GM10266 (cell line): ENCODE results near the gene FMNL3.
"Not testable (repeated sequence)": the region's sequence is repeated elsewhere in the genome, so short reads cannot be mapped to it uniquely, and the experiment has no call there.

Experiments used
- DNase-seq: peaks from one replicate; pipeline ENCODE4 v3.0.0; 2012; ENCODE audit errors: extremely low spot score
- CTCF ChIP-seq: IDR thresholded peaks from 2 replicates; pipeline ENCODE4 v1.5.1; 2012; ENCODE audit warnings: mild to moderate bottlenecking, low read depth; ENCODE audit not compliant: control insufficient read depth, insufficient read depth; ENCODE audit errors: missing control alignments

FMNL3 gene

DNA sequence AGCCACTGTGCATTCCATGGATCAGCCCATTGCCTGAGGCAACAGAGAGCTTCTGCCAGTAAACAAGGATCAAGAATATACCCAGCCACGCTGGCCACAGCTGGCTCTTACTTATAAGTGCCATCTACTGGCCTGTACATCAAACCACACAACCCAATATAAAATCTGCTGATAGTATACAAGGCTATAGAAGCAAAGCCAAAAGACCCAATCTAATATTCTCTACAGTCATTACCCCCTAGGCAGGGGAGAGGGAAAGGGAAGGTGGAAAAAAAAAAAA is 97.4 kb downstream of the FMNL3 start:
- TF ChIP-seq CTCF: no peak
- no peak for DNase-seq

DNA sequence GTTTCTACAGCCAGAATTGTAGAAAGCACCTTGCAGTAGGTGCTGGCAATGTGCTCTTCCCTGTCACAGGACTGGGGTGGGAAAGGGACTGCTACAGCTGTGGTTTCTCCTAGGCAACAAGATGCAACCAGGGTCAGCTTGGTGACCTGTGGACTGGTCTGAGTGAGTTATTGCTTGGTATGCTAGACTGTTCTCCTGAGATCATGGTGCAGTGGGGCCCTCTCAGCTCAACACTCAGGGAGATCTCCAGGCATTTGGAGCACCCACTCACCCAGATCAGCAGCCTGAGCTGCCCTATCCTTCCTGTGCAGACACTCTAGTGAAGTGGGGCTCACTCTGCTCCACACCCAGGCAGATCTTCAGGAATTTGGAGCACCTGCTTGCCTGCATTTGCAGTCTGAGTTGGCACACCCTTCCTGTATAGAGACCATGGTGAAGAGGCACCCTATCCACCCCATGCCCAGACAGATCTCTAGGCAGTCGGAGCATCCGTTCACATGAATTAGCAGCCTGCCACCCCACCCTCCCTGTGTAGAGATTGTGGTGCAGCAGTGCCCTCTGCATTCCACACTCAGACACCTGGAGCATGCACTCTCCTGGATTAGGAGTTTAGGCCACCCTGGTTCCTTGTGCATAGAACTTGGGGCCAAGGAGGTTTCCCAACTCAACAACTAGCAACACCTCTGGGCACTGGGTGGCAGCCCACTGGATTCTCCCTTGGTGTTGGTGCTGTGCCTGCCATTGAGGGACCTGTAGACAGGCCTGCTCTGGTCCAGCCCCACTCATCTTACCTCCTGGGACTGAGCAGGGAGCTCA is 97.9 kb downstream of the FMNL3 start:
- no peak for TF ChIP-seq CTCF
- DNase-seq: no peak

DNA sequence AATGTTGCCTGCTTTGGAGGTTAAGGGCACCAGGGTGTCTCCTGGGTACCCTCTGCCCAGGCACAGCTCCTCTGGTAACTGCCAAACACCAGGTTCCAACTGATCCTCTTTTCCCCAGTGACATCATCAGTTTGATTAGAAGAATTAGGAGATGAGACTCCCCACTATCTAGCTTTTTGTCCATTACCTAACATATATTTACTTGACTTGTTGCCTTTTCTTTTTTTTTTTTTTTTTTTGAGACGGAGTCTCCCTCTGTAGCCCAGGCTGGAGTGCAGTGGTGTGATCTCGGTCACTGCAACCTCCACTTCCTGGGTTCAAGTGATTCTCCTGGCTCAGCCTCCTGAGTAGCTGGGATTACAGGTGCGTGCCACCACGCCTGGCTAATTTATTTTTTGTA is 101.7 kb downstream of the FMNL3 start, which contains the start of gene FAM186B:
Gene FAM186B (minus strand): TSS at position 101 of the 400 bp plus-strand sequence. CDS start 162 bp downstream, outside the sequence.
- not testable (repeated sequence) for DNase-seq

DNA sequence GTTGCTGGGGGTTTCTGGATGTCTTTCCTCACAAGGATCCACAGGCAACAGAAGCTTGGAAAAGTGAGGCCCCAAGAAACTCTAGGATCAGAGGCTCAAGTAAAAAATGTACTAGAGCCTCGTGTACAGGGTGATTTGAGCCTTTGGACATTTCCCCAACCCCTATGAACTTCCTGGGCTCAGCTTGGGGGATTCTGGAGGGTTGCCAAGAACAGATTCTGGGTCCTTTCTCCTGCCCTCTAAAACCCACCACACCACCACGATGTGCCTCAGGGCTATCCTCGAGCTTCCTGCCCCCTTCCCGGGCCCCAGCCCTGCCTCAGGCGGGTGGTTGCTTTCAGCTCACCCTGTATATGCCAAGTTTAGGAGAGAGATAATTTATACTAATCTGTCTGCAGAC is 102.3 kb downstream of the FMNL3 start:
- no peak for TF ChIP-seq CTCF
- DNase-seq: no peak

GRCh38 chr12:49603721-49604120 is 103.5 kb downstream of the FMNL3 start:
- no peak for DNase-seq
- no peak for TF ChIP-seq CTCF

DNA sequence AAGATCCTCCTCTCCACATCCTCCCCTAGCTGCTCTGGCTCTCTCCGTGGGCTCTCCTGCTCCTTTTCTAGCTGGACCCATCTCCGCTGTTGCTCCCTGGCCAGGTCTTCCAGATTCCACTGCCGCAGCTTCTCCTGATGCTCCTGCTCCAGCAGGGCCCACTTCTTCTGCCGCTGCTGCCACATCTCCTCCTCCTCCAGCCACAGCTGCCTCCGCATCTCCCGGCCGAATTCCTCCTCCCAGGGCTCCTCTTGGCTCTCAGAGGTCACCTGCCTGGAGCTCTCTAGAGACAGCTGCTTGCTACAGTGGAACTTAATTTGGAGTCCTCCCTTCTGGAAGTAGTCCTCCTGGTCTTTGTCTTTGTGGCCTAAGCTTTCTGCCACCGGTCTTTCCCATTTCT is 107.2 kb downstream of the FMNL3 start:
- no peak for TF ChIP-seq CTCF
- DNase-seq: no peak

- no peak for DNase-seq
- TF ChIP-seq CTCF: no peak
Observed at GRCh38 chr12:49598527-49598926, 108.7 kb downstream of the FMNL3 start.
